Nephron (organoid): Measurements from ENCODE around the gene CD70.

ENCODE experiments used
- H3K27ac Mint-ChIP-seq, 3 experiments: 2 replicates each; pipeline ENCODE4 v1.8.0; 2020; ENCODE audit warnings: mixed read lengths in 3 of 3, mild to moderate bottlenecking in 2 of 3, moderate library complexity in 1 of 3
- H3K27me3 Mint-ChIP-seq: 2 replicates; pipeline ENCODE4 v1.8.0; 2021; ENCODE audit warnings: low read depth, mild to moderate bottlenecking, moderate library complexity, mixed read lengths
- H3K36me3 Mint-ChIP-seq: 2 replicates; pipeline ENCODE4 v1.8.0; 2020; ENCODE audit warnings: low read depth, mixed read lengths
- H3K4me1 Mint-ChIP-seq: 2 replicates; pipeline ENCODE4 v1.8.0; 2020; ENCODE audit warnings: mixed read lengths
- H3K4me3 Mint-ChIP-seq, 3 experiments: 2 replicates each; pipeline ENCODE4 v1.8.0; 2020; ENCODE audit warnings: mild to moderate bottlenecking in 3 of 3, mixed read lengths in 3 of 3, moderate library complexity in 2 of 3
- H3K9me3 Mint-ChIP-seq: 2 replicates; pipeline ENCODE4 v1.8.0; 2020; ENCODE audit warnings: mixed read lengths
- CTCF ChIP-seq, 3 experiments: fragments of 200-600 bp; sonication (generic); IDR thresholded peaks; one replicate each; pipeline ENCODE4 v1.5.0; 2021; ENCODE audit warnings: antibody characterized with exemption in 3 of 3; ENCODE audit not compliant: unreplicated experiment in 3 of 3

CD70 gene

DNA sequence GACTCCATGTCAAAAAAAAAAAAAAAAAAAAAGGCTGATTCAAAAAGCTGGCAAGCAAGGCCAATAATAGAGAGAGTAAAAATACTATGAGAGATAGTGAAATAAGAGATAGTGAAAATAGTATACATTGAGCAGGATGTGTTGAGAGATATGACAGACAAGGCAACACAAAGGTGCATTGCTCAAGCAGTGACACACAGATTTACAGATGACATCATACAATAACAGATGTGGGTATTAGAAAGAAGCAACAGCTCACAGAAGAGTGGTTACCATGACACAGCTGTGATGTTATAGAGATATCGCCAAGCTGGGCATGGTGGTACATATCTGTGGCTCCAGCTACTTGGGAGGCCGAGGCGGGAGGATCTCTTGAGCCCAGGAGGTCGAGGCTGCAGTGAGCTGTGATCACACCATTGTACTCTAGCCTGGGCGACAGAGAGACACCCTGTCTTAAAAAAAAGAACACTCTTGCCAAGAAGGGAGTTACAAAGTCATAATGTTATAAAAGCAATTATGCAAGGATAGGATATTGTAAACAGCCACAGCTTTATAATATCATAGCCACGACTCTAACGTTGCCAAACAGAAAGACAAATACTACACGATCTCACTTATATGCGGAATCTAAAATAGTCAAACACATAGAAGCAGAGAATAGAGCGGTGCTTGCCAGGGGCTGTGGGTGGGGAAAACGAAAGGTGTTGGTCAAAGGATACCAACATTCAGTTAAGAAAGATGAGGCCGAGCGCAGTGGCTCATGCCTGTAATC is 49.8 kb downstream of the CD70 start:
- no peak for TF ChIP-seq CTCF (IDR thresholded peaks at IDR 0.05; ENCODE audit: unreplicated experiment in 3 of 3)
- H3K36me3 Mint-ChIP-seq = no peaks in the 10 kb centered on the region

GRCh38 chr19:6539514-6539913 is 51.4 kb downstream of the CD70 start:
- no peaks in the 10 kb centered on the region for H3K36me3 Mint-ChIP-seq
- peaks cover 52% of the 10 kb centered on the region for H3K27me3 Mint-ChIP-seq
- no peaks in the 10 kb centered on the region for H3K4me1 Mint-ChIP-seq
- no peak overlapping the region for H3K27ac Mint-ChIP-seq
- no peak for TF ChIP-seq CTCF (IDR thresholded peaks at IDR 0.05; ENCODE audit: unreplicated experiment in 3 of 3)
- peaks cover 10% of the 10 kb centered on the region for H3K9me3 Mint-ChIP-seq
- H3K4me3 Mint-ChIP-seq = no peak overlapping the region

More for the DNA sequence above, 49.8 kb downstream of the CD70 start:
- peaks cover 36% of the 10 kb centered on the region for H3K27me3 Mint-ChIP-seq
- peaks cover 3% of the 10 kb centered on the region for H3K9me3 Mint-ChIP-seq
- no peak overlapping the region for H3K4me3 Mint-ChIP-seq
- H3K4me1 Mint-ChIP-seq = no peaks in the 10 kb centered on the region
- no peak overlapping the region for H3K27ac Mint-ChIP-seq
